Calu3 (cell line): ENCODE measurements around the gene ANAPC15. TPM values are rescaled to one million over a fixed set of nuclear protein-coding genes. Genes with fewer than 3 reads are reported as not detected.

Source experiments
- BruUV-seq: library from RNA; stranded (reverse); fragments of 400-500 nt; replicated peaks from 2 replicates; lab custom pipeline; 2021; lab: Mats Ljungman, UMichigan
- CTCF ChIA-PET: fragments of 300-600 bp; sonication (Branson Sonifier 250); formaldehyde crosslinking; loops from one replicate; lab custom pipeline; 2022; ENCODE audit warnings: antibody characterized with exemption; lab: Charles Lee
- DNase-seq: peaks from one replicate; pipeline ENCODE4 v3.0.0; 2022
- H3K27ac Mint-ChIP-seq: one replicate; pipeline ENCODE4 v1.8.0; 2022; ENCODE audit warnings: mixed read lengths; ENCODE audit not compliant: unreplicated experiment
- H3K27me3 Mint-ChIP-seq: one replicate; pipeline ENCODE4 v1.8.0; 2022; ENCODE audit warnings: mixed read lengths; ENCODE audit not compliant: unreplicated experiment
- H3K36me3 Mint-ChIP-seq: one replicate; pipeline ENCODE4 v1.8.0; 2022; ENCODE audit warnings: mild to moderate bottlenecking, moderate library complexity, mixed read lengths; ENCODE audit not compliant: insufficient read depth, unreplicated experiment
- H3K4me1 Mint-ChIP-seq: one replicate; pipeline ENCODE4 v1.8.0; 2022; ENCODE audit warnings: mild to moderate bottlenecking, low read depth, mixed read lengths; ENCODE audit not compliant: unreplicated experiment
- H3K4me3 Mint-ChIP-seq: one replicate; pipeline ENCODE4 v1.8.0; 2022; ENCODE audit warnings: mild to moderate bottlenecking, low read depth, moderate library complexity, mixed read lengths; ENCODE audit not compliant: unreplicated experiment
- H3K9me3 Mint-ChIP-seq: one replicate; pipeline ENCODE4 v1.8.0; 2022; ENCODE audit warnings: low read depth, mixed read lengths; ENCODE audit not compliant: unreplicated experiment
- intact Hi-C: fragments of 100-400 bp; cut with micrococcal nuclease; formaldehyde crosslinking; loops from one replicate; pipeline ENCODE4 v1.10.0; 2022; ENCODE audit not compliant: unreplicated experiment
- total RNA-seq: library from RNA; stranded (reverse); gene quantifications from 2 replicates; pipeline ENCODE4 v1.2.3, GENCODE V29; 2022
- TF ChIP-seq, protein P1 (sequence below): fragments of 200-600 bp; IDR thresholded peaks from one replicate; pipeline ENCODE4 v1.8.0; 2022; ENCODE audit warnings: antibody characterized with exemption; ENCODE audit not compliant: unreplicated experiment

ANAPC15 gene
- total RNA-seq, 1 experiment from 2014 or later, result 29.4 TPM

DNA sequence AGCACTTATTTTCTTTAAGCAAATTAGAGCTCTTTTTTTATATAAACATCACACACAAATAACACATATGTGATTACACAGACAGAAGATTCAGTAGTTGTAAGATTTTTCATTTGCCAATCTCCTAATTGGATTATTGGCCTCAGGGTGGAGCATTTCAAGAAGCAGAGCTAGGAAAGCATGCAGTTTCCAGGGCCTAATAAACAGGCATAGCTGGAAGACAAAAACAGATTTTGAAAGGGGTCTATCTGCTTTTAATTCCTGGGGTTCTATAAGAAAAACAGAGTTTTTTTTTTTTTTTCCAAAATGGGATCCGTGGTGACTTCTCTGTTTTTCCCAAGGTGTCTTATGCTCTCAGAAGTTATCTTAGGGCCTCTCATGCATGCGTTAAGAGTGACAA is 15.4 kb upstream of the ANAPC15 start:
- H3K4me3 Mint-ChIP-seq, result no peak overlapping the region
- intact Hi-C loops, result no loop called here
- H3K27me3 Mint-ChIP-seq, result peaks cover 32% of the 10 kb centered on the region
- BruUV-seq, result no TSS peak
- H3K4me1 Mint-ChIP-seq, result no peaks in the 10 kb centered on the region
- CTCF ChIA-PET, result interaction anchor here (0.6 kb wide), 1 partner anchor 475 kb away, joined by 4 read pairs; no protein-coding TSS in a partner anchor
- DNase-seq, result no peak
- H3K36me3 Mint-ChIP-seq, result no peaks in the 10 kb centered on the region
- peaks cover 8% of the 10 kb centered on the region for H3K9me3 Mint-ChIP-seq
- no peak overlapping the region for H3K27ac Mint-ChIP-seq
- TF ChIP-seq, protein P1, sequence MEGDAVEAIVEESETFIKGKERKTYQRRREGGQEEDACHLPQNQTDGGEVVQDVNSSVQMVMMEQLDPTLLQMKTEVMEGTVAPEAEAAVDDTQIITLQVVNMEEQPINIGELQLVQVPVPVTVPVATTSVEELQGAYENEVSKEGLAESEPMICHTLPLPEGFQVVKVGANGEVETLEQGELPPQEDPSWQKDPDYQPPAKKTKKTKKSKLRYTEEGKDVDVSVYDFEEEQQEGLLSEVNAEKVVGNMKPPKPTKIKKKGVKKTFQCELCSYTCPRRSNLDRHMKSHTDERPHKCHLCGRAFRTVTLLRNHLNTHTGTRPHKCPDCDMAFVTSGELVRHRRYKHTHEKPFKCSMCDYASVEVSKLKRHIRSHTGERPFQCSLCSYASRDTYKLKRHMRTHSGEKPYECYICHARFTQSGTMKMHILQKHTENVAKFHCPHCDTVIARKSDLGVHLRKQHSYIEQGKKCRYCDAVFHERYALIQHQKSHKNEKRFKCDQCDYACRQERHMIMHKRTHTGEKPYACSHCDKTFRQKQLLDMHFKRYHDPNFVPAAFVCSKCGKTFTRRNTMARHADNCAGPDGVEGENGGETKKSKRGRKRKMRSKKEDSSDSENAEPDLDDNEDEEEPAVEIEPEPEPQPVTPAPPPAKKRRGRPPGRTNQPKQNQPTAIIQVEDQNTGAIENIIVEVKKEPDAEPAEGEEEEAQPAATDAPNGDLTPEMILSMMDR, result no peak

DNA sequence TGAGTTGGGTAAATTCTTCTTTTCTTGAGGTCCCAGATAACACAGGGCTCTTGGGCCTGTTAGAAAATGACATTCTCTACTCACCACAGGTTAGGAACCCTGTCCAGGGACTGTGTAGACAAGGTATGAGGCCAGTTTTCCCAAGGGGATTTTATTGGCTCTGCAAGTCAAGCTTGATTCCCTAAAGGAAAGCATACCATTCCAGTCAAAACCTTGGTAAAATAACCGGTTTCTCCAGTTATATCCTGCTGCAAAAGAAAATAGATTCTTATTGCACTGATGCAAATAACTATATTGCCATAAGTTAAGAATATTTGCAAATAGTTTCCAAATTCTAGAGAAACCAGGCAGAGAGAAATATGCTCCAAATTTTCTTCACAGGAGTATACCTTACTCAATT is 13.5 kb upstream of the ANAPC15 start:
- intact Hi-C loops, result no loop called here
- CTCF ChIA-PET, result interaction anchor here (1.5 kb wide), 1 partner anchor 15 kb away, joined by 3 read pairs; no protein-coding TSS in a partner anchor
- H3K4me3 Mint-ChIP-seq, result no peak overlapping the region
- no peak overlapping the region for H3K27ac Mint-ChIP-seq
- no peaks in the 10 kb centered on the region for H3K36me3 Mint-ChIP-seq
- no peak for DNase-seq
- peaks cover 8% of the 10 kb centered on the region for H3K9me3 Mint-ChIP-seq
- no TSS peak for BruUV-seq
- peaks cover 20% of the 10 kb centered on the region for H3K27me3 Mint-ChIP-seq
- TF ChIP-seq, protein P1, result no peak
- no peaks in the 10 kb centered on the region for H3K4me1 Mint-ChIP-seq

DNA sequence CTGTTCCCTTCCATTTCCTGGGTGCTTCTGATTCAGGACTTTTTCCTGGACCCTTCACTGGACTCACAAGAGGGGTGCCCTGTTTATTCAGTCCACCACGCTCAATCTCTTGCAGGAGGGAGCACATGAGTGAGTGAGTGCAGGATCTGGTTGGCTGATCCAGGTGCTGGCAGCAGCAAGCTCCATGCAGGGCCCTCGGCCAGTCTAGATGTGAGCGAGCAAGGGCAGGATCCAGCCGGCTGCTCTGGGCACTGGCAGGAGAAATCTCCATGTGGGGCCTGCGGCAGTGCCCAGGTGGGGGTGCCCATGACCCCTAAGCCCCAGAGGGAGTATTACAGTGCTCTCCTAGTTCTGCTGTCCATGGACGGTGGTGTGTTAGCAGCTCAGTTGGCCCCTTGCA is 11.6 kb upstream of the ANAPC15 start:
- no peak for DNase-seq
- Mint-ChIP-seq H3K9me3 (peaks cover 5% of the 10 kb centered on the region), H3K27me3 (peaks cover 12% of the 10 kb centered on the region), H3K4me1 (no peaks in the 10 kb centered on the region), H3K36me3 (no peaks in the 10 kb centered on the region), H3K27ac (no peak overlapping the region), H3K4me3 (no peak overlapping the region)
- CTCF ChIA-PET, result no interaction called here
- TF ChIP-seq, protein P1, result no peak
- BruUV-seq, result no TSS peak
- intact Hi-C loops, result no loop called here

DNA sequence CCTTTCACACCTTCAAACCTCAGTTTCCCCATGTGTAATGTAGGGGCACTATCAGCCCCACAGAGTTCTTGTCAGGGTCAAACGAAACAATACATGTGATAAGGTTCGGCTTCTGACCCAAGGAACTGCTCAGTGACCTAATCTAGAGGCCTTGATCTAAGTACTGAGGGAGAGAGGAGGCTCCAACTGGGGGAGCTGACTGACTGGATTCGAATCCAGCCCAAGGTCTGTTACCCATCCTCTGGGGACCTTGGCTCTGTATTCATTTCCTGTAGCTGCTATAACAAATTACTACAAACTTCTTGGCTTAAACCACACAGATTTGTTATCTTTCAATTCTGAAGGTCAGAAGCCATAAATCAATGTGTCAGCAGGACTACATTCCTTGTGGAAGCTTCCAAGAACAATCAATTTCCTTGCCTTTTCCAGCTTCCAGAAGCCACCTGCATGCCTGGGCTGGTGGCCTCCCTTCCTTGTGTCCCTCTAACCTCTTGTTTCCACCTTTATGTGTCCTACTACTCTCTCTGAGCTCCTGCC is 10.7 kb upstream of the ANAPC15 start:
- TF ChIP-seq, protein P1, result no peak
- Mint-ChIP-seq H3K9me3 (no peaks in the 10 kb centered on the region), H3K27me3 (peaks cover 3% of the 10 kb centered on the region), H3K36me3 (no peaks in the 10 kb centered on the region), H3K4me3 (no peak overlapping the region), H3K4me1 (no peaks in the 10 kb centered on the region), H3K27ac (no peak overlapping the region)
- intact Hi-C loops, result no loop called here
- BruUV-seq, result no TSS peak
- CTCF ChIA-PET, result no interaction called here
- DNase-seq, result no peak
